Fibroblast of villous mesenchyme (primary cell): ENCODE measurements around the gene MCUB. TPM values are rescaled to one million over a fixed set of nuclear protein-coding genes. Genes with fewer than 3 reads are reported as not detected.

Source experiments
- DNase-seq: peaks from one replicate; pipeline ENCODE4 v3.0.0-alpha.2; 2010; ENCODE audit warnings: low read depth
- H3K4me3 ChIP-seq: 2 replicates; pipeline ENCODE4 v1.5.1; 2011; ENCODE audit warnings: low read depth, mild to moderate bottlenecking, low read length
- total RNA-seq: library from RNA; depleted of rRNA; stranded (reverse); fragments of >200 nt; gene quantifications from 2 replicates; pipeline ENCODE4 v1.2.3, GENCODE V29; 2012
- TF ChIP-seq, protein P1 (sequence below): IDR thresholded peaks from 2 replicates; pipeline ENCODE4 v1.5.1; 2012; ENCODE audit warnings: low read depth, mild to moderate bottlenecking, low read length; ENCODE audit not compliant: insufficient read depth

Gene MCUB
- total RNA-seq, 1 donor, result 8.2 TPM

DNA sequence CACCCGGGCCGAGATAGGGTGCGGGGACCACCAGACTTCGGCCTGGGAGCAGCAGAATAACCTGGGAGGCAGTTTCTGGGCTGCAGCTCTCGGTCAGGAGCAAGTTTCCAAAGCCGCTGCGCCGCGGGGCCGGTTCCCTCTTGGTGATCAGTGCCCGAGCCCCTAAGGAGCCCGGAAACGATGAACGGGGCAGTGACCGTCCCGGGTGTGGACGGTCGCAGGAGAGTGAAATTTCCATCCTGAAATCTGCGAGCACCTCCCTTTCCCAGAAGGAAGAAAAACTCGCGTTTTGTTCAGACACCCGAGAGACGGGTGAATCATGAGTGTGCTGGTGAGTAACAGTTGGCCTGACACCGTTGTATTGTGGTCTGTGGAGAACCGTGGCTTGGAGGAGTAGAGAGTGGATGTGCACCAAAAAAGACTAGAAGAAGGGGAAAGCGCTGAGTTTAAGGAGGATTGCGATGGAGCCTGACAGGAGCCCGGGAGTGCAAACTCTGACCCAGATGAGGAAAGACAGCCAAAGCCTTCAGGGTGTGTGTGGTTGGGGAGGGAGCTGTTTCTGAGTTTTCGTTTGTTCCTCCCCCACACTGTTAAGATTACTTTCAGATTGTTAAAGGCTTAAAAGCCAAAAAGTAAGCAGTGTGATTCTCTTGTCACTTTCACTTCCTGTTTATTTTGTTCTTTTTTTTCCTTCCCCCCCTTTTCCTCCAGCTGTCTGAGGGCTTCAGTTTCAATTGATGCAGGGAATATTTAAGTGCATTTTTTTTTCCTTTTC lies 828 bp downstream of the MCUB start:
- TF ChIP-seq, protein P1, sequence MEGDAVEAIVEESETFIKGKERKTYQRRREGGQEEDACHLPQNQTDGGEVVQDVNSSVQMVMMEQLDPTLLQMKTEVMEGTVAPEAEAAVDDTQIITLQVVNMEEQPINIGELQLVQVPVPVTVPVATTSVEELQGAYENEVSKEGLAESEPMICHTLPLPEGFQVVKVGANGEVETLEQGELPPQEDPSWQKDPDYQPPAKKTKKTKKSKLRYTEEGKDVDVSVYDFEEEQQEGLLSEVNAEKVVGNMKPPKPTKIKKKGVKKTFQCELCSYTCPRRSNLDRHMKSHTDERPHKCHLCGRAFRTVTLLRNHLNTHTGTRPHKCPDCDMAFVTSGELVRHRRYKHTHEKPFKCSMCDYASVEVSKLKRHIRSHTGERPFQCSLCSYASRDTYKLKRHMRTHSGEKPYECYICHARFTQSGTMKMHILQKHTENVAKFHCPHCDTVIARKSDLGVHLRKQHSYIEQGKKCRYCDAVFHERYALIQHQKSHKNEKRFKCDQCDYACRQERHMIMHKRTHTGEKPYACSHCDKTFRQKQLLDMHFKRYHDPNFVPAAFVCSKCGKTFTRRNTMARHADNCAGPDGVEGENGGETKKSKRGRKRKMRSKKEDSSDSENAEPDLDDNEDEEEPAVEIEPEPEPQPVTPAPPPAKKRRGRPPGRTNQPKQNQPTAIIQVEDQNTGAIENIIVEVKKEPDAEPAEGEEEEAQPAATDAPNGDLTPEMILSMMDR, result no peak
- DNase-seq, result peak; percentile 73
- H3K4me3 ChIP-seq, result peak overlapping the region; percentile 76

DNA sequence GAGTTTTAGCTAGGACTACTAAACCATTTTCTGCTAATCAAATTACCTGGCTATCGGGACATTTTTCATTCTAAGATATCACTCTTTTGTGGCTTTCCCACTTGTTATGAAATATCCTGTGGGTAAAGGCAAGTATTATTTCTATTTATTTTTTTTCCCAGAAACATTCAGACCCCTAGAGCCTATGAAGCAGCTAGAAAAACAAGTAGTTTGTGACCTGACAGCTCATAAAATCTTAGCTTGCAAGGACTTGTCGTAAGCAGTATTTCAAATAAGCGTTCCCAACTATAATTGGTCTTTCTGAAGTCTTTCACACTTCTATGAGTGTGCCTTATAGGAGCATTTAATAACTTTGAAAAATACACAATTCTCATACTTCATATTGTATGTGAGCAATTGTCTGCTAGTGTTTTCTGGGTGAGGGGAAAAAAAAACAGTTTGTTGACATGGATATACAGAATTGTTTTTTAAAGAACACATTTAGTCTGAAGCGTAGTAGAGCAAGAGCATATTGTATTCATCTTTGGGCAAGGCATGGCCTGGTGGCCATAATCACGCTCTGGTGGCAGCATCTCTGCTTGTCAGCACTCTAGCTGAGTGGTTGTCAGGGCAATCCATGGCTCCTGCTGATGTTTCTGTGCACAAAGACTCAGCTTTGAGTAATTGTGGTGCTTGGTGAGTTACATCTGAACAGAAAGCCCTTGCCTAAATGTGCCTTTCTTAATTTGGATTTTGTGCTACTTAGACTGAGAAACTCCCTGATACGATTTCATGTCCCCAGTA lies 2.6 kb downstream of the MCUB start:
- no peak overlapping the region for H3K4me3 ChIP-seq
- DNase-seq, result no peak
- TF ChIP-seq, protein P1, result no peak

DNA sequence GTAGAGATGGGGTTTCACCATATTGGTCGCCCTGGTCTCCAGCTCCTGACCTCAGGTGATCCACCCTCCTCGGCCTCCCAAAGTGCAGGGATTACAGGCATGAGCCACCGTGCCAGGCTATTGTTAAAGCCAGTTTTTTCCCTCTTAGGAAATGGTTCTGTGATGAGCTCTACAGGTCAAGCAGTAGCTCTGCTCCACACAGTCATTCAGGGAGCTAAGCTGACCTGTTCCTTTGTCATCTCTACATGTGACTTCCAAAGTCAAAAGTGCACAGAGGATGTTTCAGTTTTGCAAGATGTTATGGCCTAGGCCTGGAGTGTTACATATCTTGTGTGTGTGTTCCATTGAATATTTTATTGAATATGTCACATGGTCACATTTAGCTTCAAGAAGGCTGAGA lies 11.4 kb downstream of the MCUB start:
- no peak for DNase-seq
- TF ChIP-seq, protein P1, result no peak

GRCh38 chr4:109572154-109572553 lies 12.1 kb downstream of the MCUB start:
- DNase-seq, result no peak
- TF ChIP-seq, protein P1, result no peak
- H3K4me3 ChIP-seq, result no peak overlapping the region

More for the DNA sequence above, 11.4 kb downstream of the MCUB start:
- H3K4me3 ChIP-seq, result no peak overlapping the region

DNA sequence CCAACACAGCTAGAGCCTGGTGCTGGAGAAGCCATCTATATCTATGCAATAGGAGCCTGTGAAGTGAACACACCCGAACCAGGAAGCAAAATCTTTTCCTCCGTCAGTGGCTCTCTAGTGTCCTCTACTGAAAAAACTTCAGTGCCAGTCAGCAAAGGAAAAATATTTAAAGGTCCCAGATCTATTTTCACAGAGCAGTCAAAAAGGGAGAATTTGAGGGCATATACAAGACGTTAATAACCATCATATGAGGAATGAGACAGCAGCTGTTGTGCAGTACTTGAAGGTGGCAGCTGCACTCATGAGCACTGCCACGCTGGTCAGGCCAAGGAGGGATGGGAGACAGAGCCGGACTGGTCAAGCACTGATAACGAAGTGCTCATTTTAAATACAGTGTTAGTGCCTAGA lies 14.4 kb downstream of the MCUB start:
- DNase-seq, result peak; percentile 23
- H3K4me3 ChIP-seq, result no peak overlapping the region
- TF ChIP-seq, protein P1, result peak; percentile 30

DNA sequence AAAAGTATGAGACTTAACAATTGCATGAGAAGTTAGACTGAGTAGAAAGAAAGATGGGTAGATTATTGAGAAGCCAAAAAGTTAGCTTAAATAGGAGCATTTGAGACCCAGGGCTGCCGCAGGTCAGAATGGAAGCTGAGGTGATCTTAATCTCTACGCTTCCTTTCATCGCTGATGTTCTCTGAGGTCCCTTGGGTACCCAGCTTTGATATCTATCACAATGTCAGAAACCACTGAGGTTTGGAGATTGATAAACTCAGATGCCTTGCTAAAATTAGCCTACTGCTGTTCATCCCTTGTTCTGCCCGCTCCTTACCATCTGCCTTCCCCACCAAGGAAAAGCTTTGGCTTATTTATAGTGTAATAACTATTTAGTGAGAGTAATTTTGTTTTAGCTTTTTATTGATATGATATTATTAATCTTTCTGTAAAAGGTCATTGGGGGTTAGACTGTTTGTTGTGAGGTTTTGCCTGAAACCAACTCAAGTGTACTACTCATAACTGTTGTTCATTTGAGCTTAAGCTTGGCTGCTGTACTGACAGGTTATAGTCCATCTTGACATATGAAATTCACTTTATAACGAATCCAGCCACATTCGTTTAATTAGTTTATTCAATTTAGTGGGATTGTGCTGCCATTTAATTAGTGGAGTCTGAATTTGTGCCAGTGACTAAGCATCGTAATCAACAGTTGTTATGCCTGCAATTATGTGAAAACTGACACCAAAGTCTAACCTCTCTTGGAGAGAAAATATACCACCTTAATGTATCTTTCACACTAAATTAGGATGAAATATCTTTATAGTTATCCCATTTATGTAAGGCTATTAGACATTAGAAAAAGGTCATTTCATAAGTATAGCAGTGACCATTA lies 15.1 kb downstream of the MCUB start:
- no peak overlapping the region for H3K4me3 ChIP-seq
- DNase-seq, result no peak
- TF ChIP-seq, protein P1, result no peak
